ENCODE measurements around the gene RBMS1.

- TF ChIP-seq CTCF (IDR thresholded peaks at IDR 0.05; ENCODE audit: insufficient read depth, low read depth, low read length) (no peak), EZH2 (IDR thresholded peaks at IDR 0.05; ENCODE audit: insufficient read depth, low read length) (no peak)
Observed at GRCh38 chr2:160242893-160243564, 250.6 kb downstream of the RBMS1 start.
